ENCODE measurements around the gene MYLK.

Gene MYLK

GRCh38 chr3:123877466-123877865 lies 6.7 kb downstream of the MYLK start:
- DNase-seq = no peak

GRCh38 chr3:123876858-123877257 lies 7.3 kb downstream of the MYLK start:
- no peak for DNase-seq

DNA sequence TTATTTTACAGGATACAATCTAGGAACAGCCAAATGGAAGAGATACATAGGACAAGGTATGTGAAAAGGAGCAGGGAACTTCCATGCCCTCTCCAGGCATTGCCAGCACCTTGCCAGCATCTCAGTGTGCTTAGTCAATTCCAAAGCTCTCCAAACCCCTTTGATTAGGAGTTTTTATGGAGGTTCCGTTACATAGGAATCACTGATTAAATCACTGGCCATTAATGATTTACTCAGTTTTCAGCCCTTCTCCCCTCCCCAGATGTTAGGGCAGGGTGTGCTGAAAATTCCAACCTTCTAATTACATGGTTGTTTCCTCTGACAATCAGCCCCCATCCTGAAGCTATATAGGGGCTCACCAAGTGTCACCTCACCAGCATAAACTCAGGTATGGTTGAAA lies 11.5 kb downstream of the MYLK start:
- DNase-seq = no peak

DNA sequence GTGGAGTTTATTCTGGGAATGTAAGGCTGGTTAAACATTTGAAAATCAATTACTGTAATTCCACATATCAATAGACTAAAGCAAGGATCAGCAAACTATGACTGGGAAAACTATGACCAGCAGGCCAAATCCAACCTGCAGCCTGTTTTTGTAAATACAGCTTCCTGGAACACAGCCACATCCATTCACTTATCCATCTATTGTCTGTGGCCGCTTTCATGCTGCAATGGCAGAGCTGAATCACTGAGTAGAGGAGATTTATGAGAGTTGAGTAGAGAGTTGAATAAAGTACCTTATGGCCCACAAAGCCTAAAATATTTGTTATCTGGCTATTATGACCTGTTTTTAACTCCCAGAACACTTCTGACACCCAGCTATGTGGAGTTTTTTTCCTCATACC lies 12.2 kb downstream of the MYLK start:
- DNase-seq = no peak

- no peak for DNase-seq
Observed at GRCh38 chr3:123870033-123870432, 14.1 kb downstream of the MYLK start.

DNA sequence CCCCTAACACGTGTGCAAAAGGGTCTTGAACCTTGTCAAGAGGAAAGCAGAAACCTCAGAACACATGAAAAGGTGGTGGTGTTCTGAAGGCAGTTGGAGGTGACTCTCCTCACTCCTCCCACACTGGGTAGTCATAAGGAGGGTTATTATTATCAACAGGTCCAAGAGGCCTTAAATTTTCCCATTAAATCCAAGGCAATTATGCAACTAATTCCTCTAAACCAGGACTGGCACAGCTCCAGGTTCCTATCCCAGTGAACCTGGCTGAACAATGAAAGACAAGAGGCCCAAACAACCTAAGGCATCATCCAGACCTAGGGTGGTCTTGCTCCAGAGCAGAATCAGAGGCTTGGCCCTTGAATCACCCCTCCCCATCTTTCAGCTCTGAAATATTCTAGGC lies 15.0 kb downstream of the MYLK start:
- DNase-seq = no peak

DNA sequence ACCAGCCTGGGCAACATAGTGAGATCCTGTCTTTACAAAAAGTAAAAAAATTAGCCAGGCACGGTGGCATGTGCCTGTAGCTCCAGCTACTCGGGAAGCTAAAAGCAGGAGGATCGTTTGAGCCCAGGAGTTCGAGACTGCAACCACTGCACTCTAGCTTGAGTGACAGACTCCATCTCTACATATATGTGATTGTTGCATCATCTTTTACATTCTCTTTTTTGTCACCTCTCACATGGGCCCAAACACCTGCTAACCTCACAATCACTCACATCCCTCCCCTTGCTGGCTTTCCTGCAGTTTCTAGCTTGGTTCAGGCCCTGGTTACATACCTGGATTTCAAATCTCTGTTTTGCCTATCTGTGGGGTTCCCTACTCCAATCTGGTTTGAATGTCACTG lies 19.4 kb downstream of the MYLK start:
- DNase-seq = no peak

GRCh38 chr3:123862152-123862551 lies 22.0 kb downstream of the MYLK start:
- no peak for DNase-seq

- DNase-seq = no peak
Observed at GRCh38 chr3:123861081-123861836, 22.9 kb downstream of the MYLK start.

DNA sequence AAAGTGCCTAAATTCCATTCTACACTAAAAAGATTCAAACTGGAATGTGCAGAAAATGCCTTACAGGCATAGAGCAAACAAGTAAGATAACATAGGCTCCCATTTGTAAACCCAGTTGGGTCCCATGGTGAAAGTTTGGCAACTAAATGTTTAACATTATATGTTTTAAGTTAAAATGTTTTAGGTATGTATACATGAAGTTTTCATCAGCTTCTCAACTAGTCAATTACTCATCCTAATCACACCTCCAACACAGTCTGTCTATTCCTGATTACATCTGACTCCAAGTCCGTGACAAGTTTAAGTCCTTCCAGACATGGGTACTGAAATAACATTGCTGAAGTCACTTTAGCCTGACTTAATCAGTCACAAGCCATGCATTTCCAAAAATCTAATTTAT lies 25.0 kb downstream of the MYLK start:
- DNase-seq = no peak

GRCh38 chr3:123854905-123855304 lies 29.2 kb downstream of the MYLK start:
- no peak for DNase-seq

GRCh38 chr3:123853686-123854372 lies 30.3 kb downstream of the MYLK start:
- DNase-seq = no peak

DNA sequence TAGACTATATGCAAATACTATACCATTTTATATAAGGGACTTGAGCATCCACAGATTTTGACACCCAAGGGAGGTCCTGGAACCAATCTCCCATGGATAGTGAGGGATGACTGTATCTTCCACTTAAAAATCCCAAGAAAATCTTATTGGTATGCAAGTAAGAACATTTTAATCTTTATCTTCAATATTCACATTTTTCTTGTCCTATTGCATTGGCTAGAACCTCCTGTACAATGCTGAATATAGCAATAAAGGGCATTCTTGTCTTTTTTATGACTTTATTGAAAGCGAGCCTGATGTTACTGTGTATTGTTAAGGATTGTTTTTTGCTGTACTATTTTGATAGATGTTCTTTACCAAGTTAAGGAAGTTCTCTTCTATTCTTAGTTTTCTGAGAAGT lies 36.9 kb downstream of the MYLK start:
- no peak for DNase-seq

GRCh38 chr3:123843668-123844067 lies 40.5 kb downstream of the MYLK start:
- DNase-seq = no peak

DNA sequence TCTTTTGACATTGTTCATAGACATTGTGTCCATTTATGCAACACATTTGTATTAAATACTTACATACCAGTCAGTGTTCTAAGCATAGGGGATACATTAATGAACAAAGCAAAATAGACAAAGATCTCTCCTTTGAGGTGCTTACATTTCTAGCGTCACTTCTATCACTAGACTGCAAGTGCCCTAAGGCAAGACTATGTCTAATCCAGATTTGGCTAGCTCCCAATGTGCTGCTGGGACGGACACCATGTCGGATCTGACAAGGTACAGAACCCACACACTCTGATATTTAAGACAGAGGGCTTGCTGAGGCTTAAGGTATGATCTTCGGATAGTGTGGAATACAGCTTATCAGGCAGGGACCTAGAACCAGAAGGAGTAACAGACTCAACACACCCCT lies 41.4 kb downstream of the MYLK start:
- DNase-seq = no peak

- DNase-seq = no peak
Observed at GRCh38 chr3:123841476-123842238, 42.5 kb downstream of the MYLK start.

GRCh38 chr3:123840961-123841360 lies 43.2 kb downstream of the MYLK start:
- no peak for DNase-seq

- DNase-seq = no peak
Observed at GRCh38 chr3:123837858-123838257, 46.3 kb downstream of the MYLK start.

DNA sequence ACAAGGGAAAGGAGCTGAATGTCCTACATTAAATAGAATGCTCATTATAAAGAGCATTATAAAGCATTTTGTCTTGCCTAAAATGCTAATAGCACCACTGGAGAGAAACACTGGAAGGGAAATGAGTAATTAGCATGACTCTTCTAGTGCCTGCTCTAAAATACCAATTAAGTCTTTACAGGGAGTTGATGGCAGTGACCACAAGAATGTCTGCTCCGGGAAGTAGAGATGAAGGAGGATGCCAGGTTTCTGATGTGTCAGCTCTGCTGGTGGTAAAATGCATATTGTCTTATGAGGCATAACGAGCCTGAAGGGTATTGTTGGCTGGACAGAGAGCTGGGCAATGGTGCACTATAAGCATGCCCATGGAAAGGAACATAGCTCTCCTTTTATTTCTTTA lies 49.5 kb downstream of the MYLK start:
- no peak for DNase-seq

- DNase-seq = no peak
Observed at GRCh38 chr3:123833398-123833785, 50.7 kb downstream of the MYLK start.

DNA sequence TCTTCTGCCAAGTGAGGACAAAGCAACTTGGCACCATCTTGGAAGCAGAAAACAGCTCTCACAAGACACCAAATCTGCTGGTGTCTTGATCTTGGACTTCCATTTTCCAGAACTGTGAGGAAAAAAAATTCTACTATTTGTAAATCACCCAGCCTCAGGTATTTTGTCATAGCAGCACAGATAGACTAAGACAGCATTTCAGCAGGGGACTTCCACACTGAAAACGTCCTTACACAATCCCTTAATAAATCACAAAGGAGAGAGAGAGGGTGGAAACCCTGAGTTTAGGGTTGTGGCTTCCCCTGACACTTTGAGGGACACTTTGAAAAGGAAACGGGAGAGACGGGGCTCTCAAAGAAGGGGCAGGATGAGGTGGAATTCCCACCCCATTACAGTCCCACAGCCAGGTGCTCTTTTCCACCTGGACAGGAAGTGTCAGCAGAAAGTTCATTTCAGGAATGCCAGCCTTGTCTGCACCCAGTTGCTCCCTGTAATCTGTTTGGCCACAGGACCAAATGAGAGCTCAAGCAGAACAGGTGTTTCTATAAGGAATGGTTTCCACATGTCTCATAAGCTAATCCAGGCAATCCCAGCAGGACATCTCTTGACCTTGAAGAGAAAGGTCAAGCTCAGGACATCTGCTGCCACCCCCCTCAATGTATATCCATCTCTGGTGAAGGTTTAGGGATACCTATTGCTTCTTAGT lies 51.3 kb downstream of the MYLK start:
- no peak for DNase-seq

- no peak for DNase-seq
Observed at GRCh38 chr3:123831420-123831819, 52.7 kb downstream of the MYLK start.

- DNase-seq = no peak
Observed at GRCh38 chr3:123821920-123822319, 62.2 kb downstream of the MYLK start.
